ENCODE measurements around the gene CD2. TPM values are rescaled to one million over a fixed set of nuclear protein-coding genes. Genes with fewer than 3 reads are reported as not detected.

CD2 gene
- total RNA-seq, 4 donors from 2014 or later: 0.35 to 1.2 (median 1.0) TPM; not detected in 1

GRCh38 chr1:116765962-116766361 is 11.7 kb downstream of the CD2 start:
- Histone ChIP-seq H3K9me3 (no peaks in the 10 kb centered on the region), H3K36me3 (no peaks in the 10 kb centered on the region), H3K4me3 (no peak overlapping the region), H3K4me1 (no peaks in the 10 kb centered on the region), H3K27ac (no peak overlapping the region), H3K27me3 (no peaks in the 10 kb centered on the region)
- TF ChIP-seq POLR2A (IDR thresholded peaks at IDR 0.05) (no peak), CTCF (IDR thresholded peaks at IDR 0.05) (no peak)
- intact Hi-C loops (cut with DNase I; ENCODE audit: low total_unique reads): no loop called here
- DNase-seq: no peak

- Histone ChIP-seq H3K27ac (no peak overlapping the region), H3K27me3 (no peaks in the 10 kb centered on the region), H3K36me3 (no peaks in the 10 kb centered on the region), H3K4me1 (no peaks in the 10 kb centered on the region), H3K4me3 (no peak overlapping the region), H3K9me3 (no peaks in the 10 kb centered on the region)
- DNase-seq: no peak
- TF ChIP-seq CTCF (IDR thresholded peaks at IDR 0.05) (no peak), POLR2A (IDR thresholded peaks at IDR 0.05) (no peak)
- intact Hi-C loops (cut with DNase I; ENCODE audit: low total_unique reads): no loop called here
These were observed 12.6 kb downstream of the CD2 start for GRCh38 chr1:116766616-116767469.

- no peak for TF ChIP-seq POLR2A (IDR thresholded peaks at IDR 0.05)
- TF ChIP-seq CTCF (IDR thresholded peaks at IDR 0.05): no peak
- Histone ChIP-seq H3K27me3 (no peaks in the 10 kb centered on the region), H3K4me1 (no peaks in the 10 kb centered on the region), H3K27ac (no peak overlapping the region), H3K9me3 (no peaks in the 10 kb centered on the region), H3K36me3 (no peaks in the 10 kb centered on the region), H3K4me3 (no peak overlapping the region)
- intact Hi-C loops (cut with DNase I; ENCODE audit: low total_unique reads): no loop called here
- DNase-seq: no peak
These were observed 13.7 kb downstream of the CD2 start for GRCh38 chr1:116767782-116768382.

- no peaks in the 10 kb centered on the region for H3K4me1 ChIP-seq
- no peak for DNase-seq
- no peaks in the 10 kb centered on the region for H3K9me3 ChIP-seq
- TF ChIP-seq POLR2A (IDR thresholded peaks at IDR 0.05): no peak
- no peak for TF ChIP-seq CTCF (IDR thresholded peaks at IDR 0.05)
- intact Hi-C loops (cut with DNase I; ENCODE audit: low total_unique reads): no loop called here
- H3K4me3 ChIP-seq: no peak overlapping the region
- no peaks in the 10 kb centered on the region for H3K27me3 ChIP-seq
- no peak overlapping the region for H3K27ac ChIP-seq
- H3K36me3 ChIP-seq: no peaks in the 10 kb centered on the region
These were observed 14.3 kb downstream of the CD2 start for GRCh38 chr1:116768416-116769103.

GRCh38 chr1:116769104-116769452 is 14.8 kb downstream of the CD2 start:
- Histone ChIP-seq H3K9me3 (no peaks in the 10 kb centered on the region), H3K27ac (no peak overlapping the region), H3K36me3 (no peaks in the 10 kb centered on the region), H3K27me3 (no peaks in the 10 kb centered on the region), H3K4me1 (no peaks in the 10 kb centered on the region), H3K4me3 (no peak overlapping the region)
- no peak for TF ChIP-seq POLR2A (IDR thresholded peaks at IDR 0.05)
- no peak for TF ChIP-seq CTCF (IDR thresholded peaks at IDR 0.05)
- DNase-seq: no peak
- intact Hi-C loops (cut with DNase I; ENCODE audit: low total_unique reads): no loop called here

Data from uterus (tissue), 4 donors.